Bronchial epithelial cell (primary cell): ENCODE data around the gene LRRK2. TPM values are rescaled to one million over a fixed set of nuclear protein-coding genes. Genes with fewer than 3 reads are reported as not detected.

Source experiments
- DNase-seq: peaks from one replicate; pipeline ENCODE4 v3.0.0-alpha.2; 2010; ENCODE audit warnings: low read depth
- FAIRE-seq: peaks from 2 replicates; lab custom pipeline; 2011; peaks lifted over from hg19 to GRCh38; lab: Jason Lieb, UNC
- H3K27me3 ChIP-seq: 2 replicates; pipeline ENCODE4 v1.5.1; 2011; ENCODE audit warnings: low read length; ENCODE audit not compliant: control insufficient read depth, insufficient read depth
- H3K36me3 ChIP-seq: 2 replicates; pipeline ENCODE4 v1.5.1; 2011; ENCODE audit warnings: low read length; ENCODE audit not compliant: control insufficient read depth, insufficient read depth
- H3K4me3 ChIP-seq: 2 replicates; pipeline ENCODE4 v1.5.1; 2011; ENCODE audit warnings: mild to moderate bottlenecking, low read depth, low read length, control low read depth
- total RNA-seq: library from RNA; depleted of rRNA; stranded (reverse); fragments of >200 nt; gene quantifications from 2 replicates; pipeline ENCODE4 v1.2.1, GENCODE V29; 2014
- TF ChIP-seq, protein P1 (sequence below): IDR thresholded peaks from 2 replicates; pipeline ENCODE4 v1.5.1; 2011; ENCODE audit warnings: mild to moderate bottlenecking, moderate library complexity, low read length, control low read depth, inconsistent platforms; ENCODE audit not compliant: insufficient read depth, severe bottlenecking

LRRK2 gene
- total RNA-seq, 1 donor from 2014 or later = 0.26 TPM

- FAIRE-seq (no peak), DNase-seq (no peak)
- Histone ChIP-seq H3K36me3 (no peaks in the 10 kb centered on the region), H3K27me3 (no peaks in the 10 kb centered on the region), H3K4me3 (no peak overlapping the region)
- TF ChIP-seq, protein P1, sequence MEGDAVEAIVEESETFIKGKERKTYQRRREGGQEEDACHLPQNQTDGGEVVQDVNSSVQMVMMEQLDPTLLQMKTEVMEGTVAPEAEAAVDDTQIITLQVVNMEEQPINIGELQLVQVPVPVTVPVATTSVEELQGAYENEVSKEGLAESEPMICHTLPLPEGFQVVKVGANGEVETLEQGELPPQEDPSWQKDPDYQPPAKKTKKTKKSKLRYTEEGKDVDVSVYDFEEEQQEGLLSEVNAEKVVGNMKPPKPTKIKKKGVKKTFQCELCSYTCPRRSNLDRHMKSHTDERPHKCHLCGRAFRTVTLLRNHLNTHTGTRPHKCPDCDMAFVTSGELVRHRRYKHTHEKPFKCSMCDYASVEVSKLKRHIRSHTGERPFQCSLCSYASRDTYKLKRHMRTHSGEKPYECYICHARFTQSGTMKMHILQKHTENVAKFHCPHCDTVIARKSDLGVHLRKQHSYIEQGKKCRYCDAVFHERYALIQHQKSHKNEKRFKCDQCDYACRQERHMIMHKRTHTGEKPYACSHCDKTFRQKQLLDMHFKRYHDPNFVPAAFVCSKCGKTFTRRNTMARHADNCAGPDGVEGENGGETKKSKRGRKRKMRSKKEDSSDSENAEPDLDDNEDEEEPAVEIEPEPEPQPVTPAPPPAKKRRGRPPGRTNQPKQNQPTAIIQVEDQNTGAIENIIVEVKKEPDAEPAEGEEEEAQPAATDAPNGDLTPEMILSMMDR = no peak
Measured at GRCh38 chr12:40330180-40330579, 105.4 kb downstream of the LRRK2 start.

DNA sequence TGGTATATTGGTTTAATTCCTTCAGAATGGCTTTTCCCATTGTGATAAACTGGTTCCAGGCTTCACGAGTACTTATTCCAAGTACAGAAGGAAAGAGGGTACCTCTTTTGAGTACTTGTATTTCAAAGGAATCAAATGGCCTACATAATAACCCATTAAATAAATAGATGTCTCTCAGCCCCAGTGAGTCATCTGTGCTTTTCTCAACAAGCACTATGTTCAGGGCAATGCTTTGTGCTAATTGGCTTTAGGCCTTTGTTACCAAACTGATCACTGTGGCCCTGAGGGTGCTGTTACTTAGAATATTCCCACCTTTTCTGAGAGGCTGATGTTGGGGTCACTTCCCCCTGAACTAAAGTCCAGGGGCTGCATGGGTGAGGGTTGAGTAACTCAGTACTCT, 107.1 kb downstream of the LRRK2 start:
- Histone ChIP-seq H3K27me3 (no peaks in the 10 kb centered on the region), H3K36me3 (no peaks in the 10 kb centered on the region), H3K4me3 (no peak overlapping the region)
- no peak for FAIRE-seq
- TF ChIP-seq, protein P1 = no peak
- DNase-seq = peak; percentile 58

DNA sequence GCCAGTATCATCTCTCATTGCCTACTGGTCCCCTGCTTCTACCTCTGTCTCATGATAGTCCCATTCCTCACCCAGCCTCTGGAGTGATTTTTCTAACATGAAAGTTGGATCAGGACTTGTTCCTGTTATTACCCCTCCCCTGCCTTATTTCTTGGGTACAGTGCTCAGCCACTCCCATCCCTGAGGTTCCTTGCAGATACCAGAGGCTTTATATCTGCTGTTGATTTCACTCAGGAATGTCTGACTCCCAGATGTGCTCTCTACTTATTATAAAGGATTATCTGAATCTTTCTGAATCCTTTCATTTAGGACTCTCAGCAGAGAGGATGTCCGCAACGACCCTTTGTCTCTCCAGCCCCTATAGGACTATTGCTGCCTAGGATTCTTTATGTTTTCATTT, 111.2 kb downstream of the LRRK2 start:
- FAIRE-seq (no peak), DNase-seq (no peak)
- TF ChIP-seq, protein P1 = no peak
- Histone ChIP-seq H3K36me3 (no peaks in the 10 kb centered on the region), H3K27me3 (no peaks in the 10 kb centered on the region), H3K4me3 (no peak overlapping the region)

DNA sequence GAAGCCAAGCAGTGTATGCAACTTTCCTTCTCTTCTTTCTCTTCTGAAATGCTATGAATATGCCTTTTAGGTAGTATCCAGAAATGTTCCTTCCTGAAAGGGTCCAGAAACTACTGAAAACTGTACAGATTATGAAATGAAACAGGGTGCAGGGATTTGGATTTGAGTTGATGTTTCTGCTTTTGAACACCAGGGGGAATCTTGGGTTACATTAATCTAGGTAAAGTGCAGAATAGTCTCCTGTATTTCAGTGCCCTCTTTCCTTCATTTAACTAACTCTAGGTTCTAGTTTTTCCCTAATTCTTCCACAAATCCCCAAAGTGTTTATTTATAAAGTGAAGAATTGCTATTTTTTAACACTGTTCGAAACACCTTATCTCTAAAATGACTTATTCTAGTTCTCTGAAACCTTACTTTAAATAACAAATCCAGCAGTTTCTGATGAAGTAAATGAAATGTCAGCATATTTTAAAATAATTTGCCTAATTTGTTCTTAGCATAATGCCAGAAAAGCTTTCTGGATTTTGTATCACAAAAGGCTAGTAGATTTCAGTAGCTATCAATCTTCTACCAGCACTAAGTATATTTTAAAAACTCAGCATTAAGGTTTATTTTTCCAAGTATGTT, 111.9 kb downstream of the LRRK2 start:
- no peaks in the 10 kb centered on the region for H3K27me3 ChIP-seq

DNA sequence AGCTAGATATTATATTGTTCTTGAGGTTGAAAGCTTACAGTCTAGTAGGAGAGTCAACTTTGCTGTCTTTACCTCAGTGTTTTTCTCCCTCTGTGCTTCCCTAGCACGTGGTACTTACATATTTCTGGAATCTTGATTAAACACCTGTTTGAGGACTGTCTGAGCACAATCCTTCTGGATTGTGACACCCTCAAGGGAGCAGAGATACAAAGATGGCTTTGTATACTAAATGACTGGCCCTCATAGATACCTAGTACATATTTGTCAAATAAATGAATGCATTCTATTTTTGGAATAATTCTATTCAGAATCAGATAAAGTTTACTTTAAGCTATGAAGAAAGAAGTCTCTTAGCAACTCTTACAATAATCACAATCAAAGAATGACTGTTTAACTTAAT, 113.3 kb downstream of the LRRK2 start:
- no peak overlapping the region for H3K4me3 ChIP-seq
- FAIRE-seq (no peak), DNase-seq (no peak)
- no peaks in the 10 kb centered on the region for H3K36me3 ChIP-seq
- TF ChIP-seq, protein P1 = no peak
- H3K27me3 ChIP-seq = no peaks in the 10 kb centered on the region

More for the DNA sequence above, 111.9 kb downstream of the LRRK2 start:
- DNase-seq (peak; percentile 33), FAIRE-seq (no peak)
- no peak overlapping the region for H3K4me3 ChIP-seq
- TF ChIP-seq, protein P1 = peak; percentile 46
- H3K36me3 ChIP-seq = no peaks in the 10 kb centered on the region

GRCh38 chr12:40338621-40339020, 113.8 kb downstream of the LRRK2 start:
- FAIRE-seq (no peak), DNase-seq (no peak)
- Histone ChIP-seq H3K27me3 (no peaks in the 10 kb centered on the region), H3K36me3 (no peaks in the 10 kb centered on the region), H3K4me3 (no peak overlapping the region)
- TF ChIP-seq, protein P1 = no peak
